Sigmoid colon (tissue), 7 donors: ENCODE data around the gene PTPN3. TPM values are rescaled to one million over a fixed set of nuclear protein-coding genes. Genes with fewer than 3 reads are reported as not detected.

Source experiments
- DNase-seq: peaks from one replicate; pipeline ENCODE4 v3.0.0-alpha.2; 2019
- H3K27ac ChIP-seq, 4 donors: fragments of 200-600 bp; sonication (generic); one replicate each; pipeline ENCODE4 v1.5.1; 2016 to 2019; ENCODE audit warnings: mild to moderate bottlenecking in 1 of 4
- H3K27me3 ChIP-seq, 3 donors: fragments of 200-600 bp; sonication (generic); one replicate each; pipeline ENCODE4 v1.5.1; 2019; ENCODE audit warnings: mild to moderate bottlenecking in 1 of 3
- H3K36me3 ChIP-seq, 4 donors: fragments of 200-600 bp; sonication (generic); one replicate each; pipeline ENCODE4 v1.5.1; 2016 to 2019
- H3K4me1 ChIP-seq, 4 donors: fragments of 200-600 bp; sonication (generic); one replicate each; pipeline ENCODE4 v1.5.1; 2017 to 2019
- H3K4me3 ChIP-seq, 4 donors: fragments of 200-600 bp; sonication (generic); one replicate each; pipeline ENCODE4 v1.5.1; 2017 to 2019; ENCODE audit warnings: mild to moderate bottlenecking in 2 of 4, moderate library complexity in 1 of 4
- H3K9me3 ChIP-seq, 4 donors: fragments of 200-600 bp in 3 of 4; sonication (generic) in 3 of 4; one replicate each; pipeline versions ENCODE4 v1.5.1 to v1.6.1; 2013 to 2019
- CTCF ChIP-seq, 4 experiments: fragments of 450-650 bp in 3 of 4; fragments of 200-600 bp in 1 of 4; IDR thresholded peaks; one replicate each; pipeline ENCODE4 v1.5.1; 2016 to 2019; ENCODE audit warnings: antibody characterized with exemption in 4 of 4, mild to moderate bottlenecking in 3 of 4, moderate library complexity in 2 of 4
- EP300 ChIP-seq, 4 donors: sonication (generic); formaldehyde crosslinking; IDR thresholded peaks; one replicate each; pipeline ENCODE4 v1.6.1; 2017; ENCODE audit warnings: antibody characterized with exemption in 4 of 4
- POLR2A ChIP-seq, 2 donors: fragments of 450-650 bp; IDR thresholded peaks; one replicate each; pipeline ENCODE4 v1.6.1; 2016; ENCODE audit warnings: antibody characterized with exemption in 2 of 2, mild to moderate bottlenecking in 2 of 2, moderate library complexity in 2 of 2
- POLR2AphosphoS5 ChIP-seq, 4 donors: sonication (generic); formaldehyde crosslinking; IDR thresholded peaks; one replicate each; pipeline ENCODE4 v1.6.1; 2017; ENCODE audit warnings: antibody characterized with exemption in 4 of 4
- WGBS, 2 donors: extraction: QIAGEN DNeasy Blood & Tissue Kit; methylation state at CpG; one replicate each; pipeline ENCODE4 v1.1.7; 2013; 5-methylcytosine and 5-hydroxymethylcytosine counted together
- intact Hi-C: fragments of 100-400 bp; cut with DNase I; formaldehyde crosslinking; loops from one replicate; pipeline ENCODE4 v1.15.1; 2023
- polyA plus RNA-seq, 3 donors: library from polyadenylated mRNA; stranded (reverse); fragments of 200-250 nt; gene quantifications; one replicate each; pipeline ENCODE4 v1.2.3, GENCODE V29; 2013
- total RNA-seq, 4 donors: library from RNA; depleted of rRNA; stranded (reverse); fragments of >200 nt; gene quantifications; one replicate each; pipeline ENCODE4 v1.1.0, GENCODE V29; 2016
- donor health status: healthy with polysubstance abuse.
- donor health status: Bipolar disorder and iron deficiency.
- donor health status: healthy.

The PTPN3 gene
- total and polyA plus RNA-seq, 7 donors = 1.3 to 25.0 (median 2.5) TPM

- Histone ChIP-seq H3K27me3 (no peaks in the 10 kb centered on the region), H3K4me3 (no peak overlapping the region), H3K4me1 (no peaks in the 10 kb centered on the region), H3K9me3 (no peaks in the 10 kb centered on the region), H3K27ac (no peak overlapping the region), H3K36me3 (no peaks in the 10 kb centered on the region)
- no peak for DNase-seq
- WGBS, 2 donors = 69 to 85% methylated on average over 6 of the region's 6 CpGs
- intact Hi-C loops = no loop called here
- TF ChIP-seq EP300 (IDR thresholded peaks at IDR 0.05) (no peak), POLR2AphosphoS5 (IDR thresholded peaks at IDR 0.05) (no peak), POLR2A (IDR thresholded peaks at IDR 0.05) (no peak), CTCF (IDR thresholded peaks at IDR 0.05) (no peak)
Observed at GRCh38 chr9:109399258-109399767, 98.8 kb downstream of the PTPN3 start.

GRCh38 chr9:109391176-109391575 is 106.9 kb downstream of the PTPN3 start:
- intact Hi-C loops = no loop called here
- 73 to 76% methylated on average over 10 of the region's 10 CpGs for WGBS, 2 donors
- Histone ChIP-seq H3K4me1 (no peaks in the 10 kb centered on the region), H3K27ac (no peak overlapping the region), H3K9me3 (no peaks in the 10 kb centered on the region), H3K36me3 (no peaks in the 10 kb centered on the region), H3K27me3 (no peaks in the 10 kb centered on the region), H3K4me3 (no peak overlapping the region)
- no peak for TF ChIP-seq POLR2AphosphoS5 (IDR thresholded peaks at IDR 0.05)
- TF ChIP-seq CTCF (IDR thresholded peaks at IDR 0.05) = no peak
- no peak for TF ChIP-seq POLR2A (IDR thresholded peaks at IDR 0.05)
- TF ChIP-seq EP300 (IDR thresholded peaks at IDR 0.05) = no peak
- no peak for DNase-seq

GRCh38 chr9:109387856-109388255 is 110.3 kb downstream of the PTPN3 start:
- Histone ChIP-seq H3K27me3 (no peaks in the 10 kb centered on the region), H3K9me3 (no peaks in the 10 kb centered on the region), H3K4me3 (no peak overlapping the region), H3K27ac (no peak overlapping the region), H3K36me3 (no peaks in the 10 kb centered on the region), H3K4me1 (no peaks in the 10 kb centered on the region)
- WGBS, 2 donors = 91 to 93% methylated on average over 6 of the region's 6 CpGs
- TF ChIP-seq POLR2AphosphoS5 (IDR thresholded peaks at IDR 0.05) = no peak
- no peak for TF ChIP-seq CTCF (IDR thresholded peaks at IDR 0.05)
- TF ChIP-seq POLR2A (IDR thresholded peaks at IDR 0.05) = no peak
- no peak for TF ChIP-seq EP300 (IDR thresholded peaks at IDR 0.05)
- no peak for DNase-seq
- intact Hi-C loops = no loop called here

GRCh38 chr9:109387206-109387605 is 110.9 kb downstream of the PTPN3 start:
- WGBS, 2 donors = 78 to 84% methylated on average over 3 of the region's 3 CpGs
- no peak for DNase-seq
- Histone ChIP-seq H3K9me3 (no peaks in the 10 kb centered on the region), H3K4me1 (no peaks in the 10 kb centered on the region), H3K36me3 (no peaks in the 10 kb centered on the region), H3K27me3 (no peaks in the 10 kb centered on the region), H3K27ac (no peak overlapping the region), H3K4me3 (no peak overlapping the region)
- intact Hi-C loops = no loop called here
- no peak for TF ChIP-seq EP300 (IDR thresholded peaks at IDR 0.05)
- TF ChIP-seq POLR2A (IDR thresholded peaks at IDR 0.05) = no peak
- no peak for TF ChIP-seq CTCF (IDR thresholded peaks at IDR 0.05)
- no peak for TF ChIP-seq POLR2AphosphoS5 (IDR thresholded peaks at IDR 0.05)

GRCh38 chr9:109385499-109385898 is 112.6 kb downstream of the PTPN3 start:
- TF ChIP-seq EP300 (IDR thresholded peaks at IDR 0.05) = no peak
- no peak for TF ChIP-seq POLR2AphosphoS5 (IDR thresholded peaks at IDR 0.05)
- TF ChIP-seq CTCF (IDR thresholded peaks at IDR 0.05) = no peak
- TF ChIP-seq POLR2A (IDR thresholded peaks at IDR 0.05) = no peak
- WGBS, 2 donors = 86 to 88% methylated on average over 3 of the region's 3 CpGs
- Histone ChIP-seq H3K27ac (no peak overlapping the region), H3K27me3 (no peaks in the 10 kb centered on the region), H3K4me3 (no peak overlapping the region), H3K36me3 (no peaks in the 10 kb centered on the region), H3K9me3 (no peaks in the 10 kb centered on the region), H3K4me1 (no peaks in the 10 kb centered on the region)
- intact Hi-C loops = no loop called here
- DNase-seq = no peak
